H1 (cell line): Measurements from ENCODE around the gene DBF4B. TPM values are rescaled to one million over a fixed set of nuclear protein-coding genes. Genes with fewer than 3 reads are reported as not detected.

ENCODE experiments used
- CTCF ChIA-PET: fragments of 300-600 bp; sonication (Branson Sonifier 250); formaldehyde crosslinking; loops from one replicate; lab custom pipeline; 2021; ENCODE audit not compliant: partially characterized antibody; lab: Charles Lee
- POLR2A ChIA-PET: fragments of 300-600 bp; sonication (Branson Sonifier 250); formaldehyde crosslinking; loops from one replicate; lab custom pipeline; 2021; ENCODE audit warnings: inconsistent platforms; ENCODE audit not compliant: partially characterized antibody; lab: Charles Lee
- DNase-seq, 2 experiments: peaks; one replicate each; pipeline versions ENCODE4 v3.0.0 to v3.0.0-alpha.2; 2010 to 2022; ENCODE audit warnings: low spot score in 2 of 2, low read depth in 1 of 2, mixed read lengths in 1 of 2
- FAIRE-seq: peaks from 2 replicates; lab custom pipeline; 2011; peaks lifted over from hg19 to GRCh38; lab: Jason Lieb, UNC
- H2AFZ ChIP-seq: 2 replicates; pipeline ENCODE4 v1.8.1; 2012; ENCODE audit warnings: low read length, inconsistent platforms
- H2AK5ac ChIP-seq: 2 replicates; pipeline ENCODE4 v1.6.1; 2013; ENCODE audit warnings: low read depth, low read length
- H2BK120ac ChIP-seq: replicated peaks from 2 replicates; pipeline ENCODE3; 2013; ENCODE audit warnings: low read depth, low read length, inconsistent platforms
- H2BK12ac ChIP-seq: 2 replicates; pipeline ENCODE4 v1.6.1; 2013; ENCODE audit warnings: low read depth, low read length
- H2BK15ac ChIP-seq: 2 replicates; pipeline ENCODE4 v1.6.1; 2013; ENCODE audit warnings: low read length
- H2BK20ac ChIP-seq: 2 replicates; pipeline ENCODE4 v1.6.1; 2013; ENCODE audit warnings: low read length
- H2BK5ac ChIP-seq: 2 replicates; pipeline ENCODE4 v1.6.1; 2013; ENCODE audit warnings: low read depth, low read length
- H3K14ac ChIP-seq: 2 replicates; pipeline ENCODE4 v1.6.1; 2013; ENCODE audit warnings: inconsistent platforms; ENCODE audit not compliant: insufficient read length
- H3K18ac ChIP-seq: 2 replicates; pipeline ENCODE4 v1.6.1; 2013; ENCODE audit warnings: low read length; ENCODE audit errors: extremely low read depth
- H3K23ac ChIP-seq: 2 replicates; pipeline ENCODE4 v1.6.1; 2013; ENCODE audit warnings: inconsistent platforms; ENCODE audit not compliant: insufficient read length
- H3K23me2 ChIP-seq: 2 replicates; pipeline ENCODE4 v1.6.1; 2013; ENCODE audit warnings: low read depth, low read length
- H3K27ac ChIP-seq: 2 replicates; pipeline ENCODE4 v1.6.1; 2011; ENCODE audit warnings: low read depth, low read length, inconsistent platforms
- H3K27me3 ChIP-seq, 4 experiments: replicated peaks in 1 of 4; 1 replicate in 1 of 4; 2 replicates in 3 of 4; pipeline versions ENCODE4 v1.6.1 to v1.8.1; 2011 to 2013; ENCODE audit warnings: low read length in 3 of 4, mild to moderate bottlenecking in 3 of 4, inconsistent platforms in 2 of 4, mixed read lengths in 2 of 4, moderate library complexity in 1 of 4; ENCODE audit not compliant: control insufficient read depth in 3 of 4, insufficient read depth in 3 of 4; ENCODE audit errors: extremely low read depth in 1 of 4
- H3K36me3 ChIP-seq, 4 experiments: 2 replicates each; pipeline versions ENCODE4 v1.6.1 to v1.8.1; 2011 to 2013; ENCODE audit warnings: mild to moderate bottlenecking in 4 of 4, low read length in 3 of 4, moderate library complexity in 2 of 4, control low read depth in 1 of 4, inconsistent platforms in 1 of 4; ENCODE audit not compliant: insufficient read depth in 4 of 4, control insufficient read depth in 2 of 4
- H3K4ac ChIP-seq: replicated peaks from 2 replicates; pipeline ENCODE3; 2013; ENCODE audit warnings: low read length, low read depth, mixed read lengths, inconsistent platforms; ENCODE audit not compliant: insufficient read length
- H3K4me1 ChIP-seq, 4 experiments: replicated peaks in 1 of 4; 1 replicate in 1 of 4; 2 replicates in 3 of 4; pipeline versions ENCODE4 v1.6.1 to v1.8.1; 2011 to 2013; ENCODE audit warnings: low read length in 3 of 4, inconsistent platforms in 2 of 4, mixed read lengths in 1 of 4; ENCODE audit not compliant: insufficient read depth in 4 of 4, control insufficient read depth in 3 of 4
- H3K4me2 ChIP-seq, 2 experiments: 2 replicates each; pipeline versions ENCODE4 v1.6.1 to v1.8.1; 2011 to 2013; ENCODE audit warnings: low read depth in 2 of 2, low read length in 2 of 2, control low read depth in 1 of 2, inconsistent platforms in 1 of 2, mild to moderate bottlenecking in 1 of 2; ENCODE audit not compliant: insufficient read depth in 1 of 2
- H3K4me3 ChIP-seq, 4 experiments: fragments of 200-600, 300-600 bp in 1 of 4; sonication (generic), shearing (Covaris generic), sonication (Bioruptor Twin) in 1 of 4; 2 replicates each; pipeline versions ENCODE4 v1.5.1 to v1.8.1; 2011 to 2016; ENCODE audit warnings: low read length in 4 of 4, low read depth in 3 of 4, control low read depth in 2 of 4, inconsistent platforms in 2 of 4, mild to moderate bottlenecking in 2 of 4, mixed read lengths in 1 of 4, moderate library complexity in 1 of 4; ENCODE audit not compliant: insufficient read depth in 2 of 4; ENCODE audit errors: extremely low read depth in 1 of 4
- H3K56ac ChIP-seq: replicated peaks from 2 replicates; pipeline ENCODE3; 2013; ENCODE audit warnings: low read depth, mild to moderate bottlenecking, mixed read lengths, low read length, inconsistent platforms; ENCODE audit not compliant: insufficient read length
- H3K79me1 ChIP-seq: 2 replicates; pipeline ENCODE4 v1.6.1; 2013; ENCODE audit warnings: low read depth, low read length, control low read depth
- H3K79me2 ChIP-seq, 2 experiments: 2 replicates each; pipeline versions ENCODE4 v1.6.1 to v1.8.1; 2012 to 2013; ENCODE audit warnings: low read length in 2 of 2, mild to moderate bottlenecking in 2 of 2, inconsistent platforms in 1 of 2; ENCODE audit not compliant: insufficient read depth in 2 of 2, control insufficient read depth in 1 of 2
- H3K9ac ChIP-seq, 4 experiments: replicated peaks in 1 of 4; 1 replicate in 1 of 4; 2 replicates in 3 of 4; pipeline versions ENCODE4 v1.6.1 to v1.8.1; 2011 to 2013; ENCODE audit warnings: low read depth in 3 of 4, low read length in 3 of 4, control low read depth in 2 of 4, mild to moderate bottlenecking in 2 of 4, moderate library complexity in 2 of 4, inconsistent platforms in 1 of 4; ENCODE audit errors: extremely low read depth in 1 of 4
- H3K9me3 ChIP-seq, 2 experiments: 2 replicates each; pipeline versions ENCODE4 v1.6.1 to v1.8.1; 2012 to 2013; ENCODE audit warnings: mild to moderate bottlenecking in 2 of 2, moderate library complexity in 2 of 2, control low read depth in 1 of 2, inconsistent platforms in 1 of 2, low read depth in 1 of 2, low read length in 1 of 2, mixed read lengths in 1 of 2; ENCODE audit not compliant: insufficient read depth in 2 of 2
- H4K20me1 ChIP-seq, 2 experiments: replicated peaks in 1 of 2; 2 replicates each; pipeline versions ENCODE3 to v1.8.1; 2011 to 2013; ENCODE audit warnings: inconsistent platforms in 2 of 2, low read length in 2 of 2, mild to moderate bottlenecking in 1 of 2; ENCODE audit not compliant: insufficient read depth in 2 of 2, control insufficient read depth in 1 of 2
- H4K5ac ChIP-seq: 2 replicates; pipeline ENCODE4 v1.6.1; 2013; ENCODE audit warnings: low read length, low read depth, mixed read lengths, inconsistent platforms; ENCODE audit not compliant: insufficient read length
- H4K8ac ChIP-seq: 2 replicates; pipeline ENCODE4 v1.8.0; 2013; ENCODE audit warnings: mild to moderate bottlenecking, moderate library complexity, low read length, inconsistent platforms; ENCODE audit not compliant: insufficient read depth; ENCODE audit errors: extremely low read depth
- H4K91ac ChIP-seq: replicated peaks from 2 replicates; pipeline ENCODE3; 2013; ENCODE audit warnings: low read length, mixed read lengths, inconsistent platforms; ENCODE audit not compliant: insufficient read length
- ASH2L ChIP-seq: fragments of 200-600, 300-600 bp; sonication (generic); IDR thresholded peaks from one replicate; pipeline ENCODE4 v1.7.1; 2017; ENCODE audit warnings: low read length
- BRCA1 ChIP-seq: IDR thresholded peaks from 2 replicates; pipeline ENCODE4 v1.6.1; 2012; ENCODE audit warnings: low read depth, low read length, improper control_type of control experiment
- E2F6 ChIP-seq: IDR thresholded peaks from 2 replicates; pipeline ENCODE4 v1.6.1; 2012; ENCODE audit warnings: inconsistent platforms
- GTF2F1 ChIP-seq: IDR thresholded peaks from 2 replicates; pipeline ENCODE4 v1.6.1; 2012; ENCODE audit warnings: low read depth, low read length, improper control_type of control experiment, borderline replicate concordance
- KDM5A ChIP-seq: fragments of 200-600 bp; IDR thresholded peaks from 2 replicates; pipeline ENCODE4 v1.7.1; 2012; ENCODE audit warnings: mild to moderate bottlenecking, low read length, inconsistent platforms, mixed read lengths
- MAX ChIP-seq: IDR thresholded peaks from 2 replicates; pipeline ENCODE4 v1.6.1; 2012; ENCODE audit warnings: inconsistent platforms
- POU5F1 ChIP-seq: IDR thresholded peaks from 2 replicates; pipeline ENCODE4 v1.6.1; 2011; ENCODE audit warnings: low read depth, mild to moderate bottlenecking, low read length, moderate library complexity
- RXRA ChIP-seq: IDR thresholded peaks from 2 replicates; pipeline ENCODE4 v1.6.1; 2011; ENCODE audit warnings: low read depth, mild to moderate bottlenecking, low read length, moderate library complexity; ENCODE audit not compliant: insufficient read depth
- SAP30 ChIP-seq: fragments of 300-600 bp; sonication (generic); IDR thresholded peaks from 2 replicates; pipeline ENCODE4 v1.7.1; 2012; ENCODE audit warnings: low read length, moderate library complexity, mild to moderate bottlenecking, inconsistent platforms; ENCODE audit not compliant: insufficient read depth, insufficient replicate concordance
- SIN3A ChIP-seq, 2 experiments: IDR thresholded peaks in 1 of 2; conservative IDR thresholded peaks in 1 of 2; 2 replicates each; pipeline ENCODE4 v1.6.1; 2011 to 2012; ENCODE audit warnings: low read length in 2 of 2, improper control_type of control experiment in 1 of 2, low read depth in 1 of 2, mild to moderate bottlenecking in 1 of 2
- SP4 ChIP-seq: IDR thresholded peaks from 2 replicates; pipeline ENCODE4 v1.6.1; 2012; ENCODE audit warnings: low read length, inconsistent platforms
- TCF12 ChIP-seq: IDR thresholded peaks from 2 replicates; pipeline ENCODE4 v1.6.1; 2011; ENCODE audit warnings: low read depth, mild to moderate bottlenecking, low read length
- TEAD4 ChIP-seq: IDR thresholded peaks from 2 replicates; pipeline ENCODE4 v1.6.1; 2012; ENCODE audit warnings: low read depth, low read length, inconsistent platforms, mixed read lengths
- WGBS, 2 experiments: shearing (Covaris generic) in 1 of 2; methylation state at CpG; one replicate each; pipeline versions ENCODE4 v1.1.6 to v1.1.7; 2013 to 2015; ENCODE audit warnings: low lambda C conversion rate in 2 of 2, mixed read lengths in 2 of 2, inconsistent platforms in 1 of 2, low coverage in 1 of 2, missing lambda C conversion rate in 1 of 2; ENCODE audit not compliant: insufficient replicate concordance in 2 of 2, insufficient coverage in 1 of 2, insufficient read length in 1 of 2; ENCODE audit errors: extremely low coverage in 1 of 2, missing lambda C conversion rate in 1 of 2; 5-methylcytosine and 5-hydroxymethylcytosine counted together
- polyA plus RNA-seq, 7 experiments: library from polyadenylated mRNA; depleted of rRNA in 3 of 7; stranded (reverse) in 5 of 7; unstranded in 2 of 7; fragments of >200 nt in 5 of 7; fragments of 200-250 nt in 2 of 7; gene quantifications; 1 replicate in 5 of 7; 2 replicates in 1 of 7; 4 replicates in 1 of 7; pipeline versions ENCODE4 v1.2.1 to v1.2.3, GENCODE V29; 2011 to 2013; ENCODE audit warnings: missing spikeins in 2 of 7, mixed read lengths in 2 of 7
- total RNA-seq: library from RNA; stranded (reverse); fragmentation: NEBNext Ultra II Directional; extraction: Animal tissue kit (Norgen Biotek cat#: 25700); gene quantifications from 2 replicates; pipeline ENCODE4 v1.2.1, GENCODE V29; 2021

Gene DBF4B
- total and polyA plus RNA-seq, 2 of the 8 experiments (the other 6 are each of a cell fraction or from before 2014, with no cell fraction given) = 20.2 to 26.9 TPM

GRCh38 chr17:44661835-44662234 is 46.6 kb upstream of the DBF4B start:
- H4K5ac ChIP-seq = no peak overlapping the region
- POLR2A ChIA-PET = no interaction called here
- H3K56ac ChIP-seq = no peak overlapping the region
- no peaks in the 10 kb centered on the region for H3K79me1 ChIP-seq
- no peaks in the 10 kb centered on the region; a peak in 1 of 7 replicates for H3K4me1 ChIP-seq
- no peak overlapping the region for H3K9ac ChIP-seq
- no peak overlapping the region for H2BK15ac ChIP-seq
- no peak overlapping the region for H2AFZ ChIP-seq
- H3K9me3 ChIP-seq = no peaks in the 10 kb centered on the region
- no peaks in the 10 kb centered on the region for H3K79me2 ChIP-seq
- H3K4me3 ChIP-seq = no peak overlapping the region
- no peak overlapping the region for H2BK5ac ChIP-seq
- TF ChIP-seq TCF12 (no peak), GTF2F1 (no peak), BRCA1 (no peak), KDM5A (no peak), SP4 (no peak), SAP30 (no peak), POU5F1 (no peak), ASH2L (no peak), MAX (no peak), E2F6 (no peak), SIN3A (conservative IDR thresholded peaks at IDR 0.05 in 1 of 2, IDR thresholded peaks at IDR 0.05 in 1 of 2; ENCODE audit: low read depth in 1 of 2, low read length in 2 of 2) (no peak), RXRA (no peak), TEAD4 (no peak)
- H2BK12ac ChIP-seq = no peak overlapping the region
- H3K36me3 ChIP-seq = no peaks in the 10 kb centered on the region; a peak in 1 of 8 replicates
- FAIRE-seq = no peak
- H2AK5ac ChIP-seq = no peak overlapping the region
- no peak overlapping the region for H3K23ac ChIP-seq
- H3K14ac ChIP-seq = no peak overlapping the region
- H3K27me3 ChIP-seq = peaks cover under 1 to 8% (median 8%) of the 10 kb centered on the region in 4 experiments
- WGBS, 2 experiments = 96% methylated on average over 2 of the region's 2 CpGs; no CpG with 5 or more reads in 1 of the 2 experiments
- H2BK20ac ChIP-seq = no peak overlapping the region
- no peak overlapping the region for H2BK120ac ChIP-seq
- no peak overlapping the region for H3K27ac ChIP-seq
- no peaks in the 10 kb centered on the region for H3K23me2 ChIP-seq
- no peak overlapping the region for H3K4ac ChIP-seq
- no peak for DNase-seq
- H3K18ac ChIP-seq = no peak overlapping the region
- no peak overlapping the region for H4K8ac ChIP-seq
- no peaks in the 10 kb centered on the region for H4K20me1 ChIP-seq
- CTCF ChIA-PET = interaction anchor here (1.2 kb wide), 1 partner anchor 29 kb away, joined by 4 read pairs; no protein-coding TSS in a partner anchor
- H4K91ac ChIP-seq = no peak overlapping the region
- no peak overlapping the region for H3K4me2 ChIP-seq
